NCI-H1417 treated with DMSO at 0.1 percent for 48 hours (cell line): ENCODE data around the gene SLC22A9.
"Not testable (repeated sequence)": the region's sequence is repeated elsewhere in the genome, so short reads cannot be mapped to it uniquely, and the experiment has no call there.

ENCODE experiments used
- DNase-seq: peaks from one replicate; lab custom pipeline; 2025; lab: John Stamatoyannopoulos, UW

Gene SLC22A9

GRCh38 chr11:63369165-63369970 lies at the start of gene SLC22A9:
TSS of gene SLC22A9 (plus strand) at chr11:63369785. CDS start at chr11:63370057, 272 bp downstream.
- no peak for DNase-seq

GRCh38 chr11:63321723-63322122 lies 47.9 kb upstream of the SLC22A9 start:
- DNase-seq = no peak

GRCh38 chr11:63335089-63335488 lies 34.5 kb upstream of the SLC22A9 start:
- DNase-seq = not testable (repeated sequence)

- no peak for DNase-seq
Observed at GRCh38 chr11:63337070-63337469, 32.5 kb upstream of the SLC22A9 start.

GRCh38 chr11:63343130-63343529 lies 26.5 kb upstream of the SLC22A9 start:
- DNase-seq = no peak

GRCh38 chr11:63352144-63352543 lies 17.4 kb upstream of the SLC22A9 start:
- DNase-seq = no peak

GRCh38 chr11:63362196-63362793 lies 7.3 kb upstream of the SLC22A9 start:
- no peak for DNase-seq

- no peak for DNase-seq
Observed at GRCh38 chr11:63369971-63370588, 495 bp downstream of the SLC22A9 start.

- DNase-seq = no peak
Observed at GRCh38 chr11:63371396-63371795, 1.8 kb downstream of the SLC22A9 start.

GRCh38 chr11:63375434-63375833 lies 5.8 kb downstream of the SLC22A9 start:
- no peak for DNase-seq

GRCh38 chr11:63380130-63380529 lies 10.5 kb downstream of the SLC22A9 start:
- DNase-seq = no peak

- DNase-seq = no peak
Observed at GRCh38 chr11:63395697-63396096, 26.1 kb downstream of the SLC22A9 start.

- DNase-seq = no peak
Observed at GRCh38 chr11:63404161-63404935, 34.8 kb downstream of the SLC22A9 start.

GRCh38 chr11:63405114-63405513 lies 35.5 kb downstream of the SLC22A9 start:
- DNase-seq = no peak

GRCh38 chr11:63406458-63406857 lies 36.9 kb downstream of the SLC22A9 start:
- no peak for DNase-seq

GRCh38 chr11:63417174-63417852 lies 47.7 kb downstream of the SLC22A9 start:
- DNase-seq = no peak

GRCh38 chr11:63427971-63428508 lies 58.5 kb downstream of the SLC22A9 start:
- DNase-seq = no peak

GRCh38 chr11:63430731-63431130 lies 61.1 kb downstream of the SLC22A9 start:
- DNase-seq = not testable (repeated sequence)

- DNase-seq = not testable (repeated sequence)
Observed at GRCh38 chr11:63435351-63435750, 65.8 kb downstream of the SLC22A9 start.

- DNase-seq = not testable (repeated sequence)
Observed at GRCh38 chr11:63435831-63436230, 66.2 kb downstream of the SLC22A9 start.

- DNase-seq = no peak
Observed at GRCh38 chr11:63443714-63444113, 74.1 kb downstream of the SLC22A9 start.
